Umbilical cord (tissue), 2 donors: ENCODE data around the gene SLC44A3. TPM values are rescaled to one million over a fixed set of nuclear protein-coding genes. Genes with fewer than 3 reads are reported as not detected.

Experiments
- DNase-seq: peaks from one replicate; pipeline ENCODE4 v3.0.0-alpha.2; 2015; ENCODE audit warnings: low spot score
- total RNA-seq: library from RNA; depleted of rRNA; stranded (reverse); fragments of >200 nt; gene quantifications from one replicate; pipeline ENCODE4 v1.2.3, GENCODE V29; 2014; ENCODE audit warnings: low replicate concordance; ENCODE audit not compliant: insufficient read depth

The SLC44A3 gene
- total RNA-seq, 1 donor from 2014 or later = 5.1 TPM

DNA sequence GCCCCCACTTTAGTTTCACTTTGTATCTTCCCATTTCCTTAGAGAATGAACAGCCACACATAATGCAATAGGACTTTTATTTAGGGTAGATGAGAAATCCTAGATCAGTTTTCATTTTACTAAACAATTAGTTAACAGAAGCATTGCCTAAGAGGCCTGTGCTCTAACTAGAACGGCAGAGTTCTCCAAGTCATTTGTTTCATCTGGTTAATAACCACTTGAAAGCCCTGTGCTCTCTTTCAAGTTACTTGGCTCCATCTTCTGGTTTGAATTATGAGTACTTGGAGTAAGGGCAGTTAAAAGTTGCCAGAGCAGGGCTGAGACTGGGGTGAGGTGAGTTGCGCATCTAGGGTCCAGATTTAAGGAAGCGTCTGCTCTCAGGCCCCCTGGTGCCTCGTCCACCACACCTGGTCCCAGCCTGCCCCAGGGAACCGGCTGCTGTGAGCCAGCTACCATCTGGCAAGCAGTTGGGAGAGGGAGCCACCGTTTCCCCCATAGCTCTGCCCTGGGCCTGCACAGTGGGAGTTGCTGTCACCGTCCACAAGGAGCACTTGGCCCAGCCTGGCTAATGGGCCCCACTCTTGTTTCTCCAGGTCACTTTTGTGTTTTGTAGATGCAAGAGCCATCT lies 18.1 kb upstream of the SLC44A3 start:
- peak; percentile 89 for DNase-seq

- no peak for DNase-seq
These were observed 17.1 kb upstream of the SLC44A3 start for GRCh38 chr1:94803106-94803505.

- peak; percentile 43 for DNase-seq
These were observed 16.4 kb upstream of the SLC44A3 start for GRCh38 chr1:94803517-94804441.

DNA sequence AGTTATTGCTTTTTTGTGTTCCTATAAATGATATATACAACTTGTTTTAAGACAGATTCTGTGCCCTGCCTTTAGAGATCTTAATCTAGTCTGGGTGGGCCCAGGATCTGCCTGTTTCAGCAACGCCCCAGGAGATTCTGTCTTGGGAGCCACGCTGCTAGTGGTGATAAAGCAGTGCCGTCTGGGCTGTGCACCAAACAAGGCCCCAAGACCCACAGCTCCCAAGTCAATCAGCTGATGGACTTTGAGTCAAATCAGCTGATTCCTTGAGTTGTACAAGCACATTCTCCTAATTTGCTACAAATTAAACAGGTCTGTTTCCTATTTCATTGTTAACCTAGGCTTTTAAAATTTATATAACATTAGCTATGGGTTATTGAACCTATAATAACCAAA lies 15.7 kb upstream of the SLC44A3 start:
- DNase-seq = peak; percentile 27

GRCh38 chr1:94805912-94806311 lies 14.2 kb upstream of the SLC44A3 start:
- DNase-seq = peak; percentile 64

DNA sequence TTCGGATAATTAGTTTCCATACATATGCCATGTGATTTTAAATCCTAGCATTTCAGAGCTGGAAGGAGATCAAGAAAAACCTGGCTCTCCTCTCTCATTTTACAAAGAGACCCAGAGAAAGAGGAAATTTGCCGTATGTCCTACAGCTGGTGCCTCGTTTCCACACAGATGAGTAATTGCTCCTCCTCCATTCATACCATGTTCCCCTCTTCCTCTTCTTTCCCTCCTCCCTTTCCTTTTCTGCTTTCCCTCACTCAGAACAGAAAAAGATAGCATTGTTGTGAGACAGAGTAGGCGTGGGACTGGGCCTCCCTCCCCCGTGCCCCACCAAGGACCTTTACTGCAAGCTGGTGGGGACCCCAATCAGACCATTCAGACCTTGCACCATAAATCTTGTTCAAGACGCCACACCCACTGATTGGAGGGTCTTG lies 13.7 kb upstream of the SLC44A3 start:
- peak; percentile 90 for DNase-seq

DNA sequence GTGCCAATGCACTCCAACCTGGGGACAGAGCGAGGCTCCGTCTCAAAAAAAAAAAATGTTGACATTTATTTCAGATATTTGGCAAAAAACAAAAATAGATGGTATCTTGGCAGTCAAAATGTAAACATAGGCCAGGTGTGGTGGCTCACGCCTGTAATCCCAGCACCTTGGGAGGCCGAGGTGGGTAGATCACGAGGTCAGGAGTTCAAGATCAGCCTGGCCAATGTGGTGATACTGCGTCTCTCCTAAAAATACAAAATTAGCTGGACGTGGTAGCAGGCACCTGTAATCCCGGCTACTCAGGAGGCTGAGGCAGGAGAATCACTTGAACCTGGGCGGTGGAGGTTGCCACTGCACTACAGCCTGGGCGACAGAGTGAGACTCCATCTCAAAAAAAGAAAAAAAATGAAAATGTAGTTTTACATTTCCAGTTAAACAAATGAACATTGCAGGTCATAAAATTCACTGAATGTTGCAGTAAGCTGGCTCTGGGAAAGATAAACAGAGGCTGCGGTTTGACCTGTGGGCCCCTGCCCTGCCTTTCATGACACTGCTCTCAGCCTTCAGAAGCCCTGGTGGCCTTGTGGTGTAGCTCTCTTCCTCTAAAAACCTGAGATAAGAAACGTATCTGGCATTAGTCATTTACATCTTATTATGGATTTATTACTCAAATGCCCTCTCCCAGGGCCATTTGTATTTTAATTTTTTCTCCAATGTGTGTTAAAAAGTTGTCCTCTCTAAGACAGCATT lies 12.2 kb upstream of the SLC44A3 start:
- DNase-seq = peak; percentile 66

GRCh38 chr1:94808669-94809068 lies 11.5 kb upstream of the SLC44A3 start:
- DNase-seq = no peak

GRCh38 chr1:94812985-94813384 lies 7.2 kb upstream of the SLC44A3 start:
- DNase-seq = no peak

GRCh38 chr1:94816030-94816429 lies 4.1 kb upstream of the SLC44A3 start:
- no peak for DNase-seq

DNA sequence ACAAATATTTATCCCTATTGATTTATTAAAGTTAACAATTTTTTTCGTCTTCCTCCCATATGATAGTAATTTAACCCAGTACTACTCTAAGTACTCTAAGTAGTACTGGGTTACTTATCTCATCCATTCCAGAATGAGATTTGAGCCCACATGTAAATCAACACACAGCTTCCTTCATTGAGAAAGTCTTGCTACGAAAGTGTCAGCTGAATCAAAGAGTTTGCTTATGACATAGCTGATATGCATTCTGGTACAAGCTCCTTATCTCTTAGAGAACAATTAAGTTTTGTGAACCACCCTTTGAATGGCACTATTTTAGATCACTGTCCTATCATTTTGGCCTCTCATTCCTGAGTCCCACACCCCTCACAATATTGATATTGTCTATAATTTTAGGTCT lies 2.4 kb upstream of the SLC44A3 start:
- DNase-seq = no peak

- no peak for DNase-seq
These were observed 766 bp upstream of the SLC44A3 start for GRCh38 chr1:94819238-94819944.

DNA sequence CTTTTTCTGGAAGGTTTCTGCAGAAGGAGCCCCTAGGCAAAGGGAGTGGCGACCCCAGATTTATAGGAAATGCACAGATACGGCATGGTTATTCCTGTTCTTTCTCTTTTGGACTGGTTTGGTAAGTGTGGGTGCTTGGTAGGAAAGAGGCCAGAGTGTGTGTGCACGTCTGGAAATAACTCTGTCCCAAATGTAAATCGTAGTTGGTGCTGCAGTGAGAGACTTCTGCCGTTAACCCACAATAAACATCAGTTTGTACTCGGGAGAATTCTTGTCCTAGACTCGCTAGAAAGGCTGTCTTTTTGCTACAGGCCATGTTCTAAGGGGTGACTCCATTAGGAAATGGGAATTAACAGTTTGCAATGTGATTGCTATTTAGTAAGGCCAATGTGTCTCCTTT lies 779 bp downstream of the SLC44A3 start:
- peak; percentile 49 for DNase-seq

GRCh38 chr1:94821636-94822305 lies 1.6 kb downstream of the SLC44A3 start:
- DNase-seq = no peak

- no peak for DNase-seq
These were observed 3.0 kb downstream of the SLC44A3 start for GRCh38 chr1:94823116-94823515.

GRCh38 chr1:94825936-94826335 lies 5.8 kb downstream of the SLC44A3 start:
- no peak for DNase-seq

GRCh38 chr1:94827434-94827833 lies 7.3 kb downstream of the SLC44A3 start:
- no peak for DNase-seq

DNA sequence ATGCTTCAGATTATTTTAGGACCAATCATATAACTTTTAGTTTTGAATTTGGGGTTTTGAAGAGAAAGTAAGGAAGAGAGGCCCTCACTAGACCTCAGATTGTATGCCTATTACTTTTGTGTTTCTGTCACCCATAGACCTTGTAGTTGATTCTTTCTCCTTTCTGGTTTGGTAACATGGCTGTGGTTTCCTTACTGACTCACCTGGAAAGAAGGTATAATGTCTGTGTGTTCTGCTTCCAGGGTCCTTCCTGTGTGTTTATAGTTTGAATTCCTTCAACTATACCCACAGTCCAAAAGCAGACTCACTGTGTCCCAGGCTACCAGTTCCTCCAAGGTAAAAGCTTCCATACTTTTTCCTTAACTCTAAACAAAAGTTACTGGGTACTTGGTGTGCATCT lies 8.1 kb downstream of the SLC44A3 start:
- no peak for DNase-seq

- no peak for DNase-seq
These were observed 11.5 kb downstream of the SLC44A3 start for GRCh38 chr1:94831641-94832040.

- no peak for DNase-seq
These were observed 12.3 kb downstream of the SLC44A3 start for GRCh38 chr1:94832446-94832845.
